BJ (cell line): Measurements from ENCODE around the gene TLE7. TPM values are rescaled to one million over a fixed set of nuclear protein-coding genes. Genes with fewer than 3 reads are reported as not detected.

ENCODE experiments used
- CTCF ChIA-PET: fragments of 350-600 bp; formaldehyde crosslinking; extraction: SDS; loops from one replicate; lab custom pipeline; 2021; ENCODE audit warnings: antibody characterized with exemption, inconsistent platforms; lab: Yijun Ruan, JAX
- POLR2A ChIA-PET: fragments of 300-600 bp; sonication (Branson Sonifier 250); formaldehyde crosslinking; extraction: SDS; loops from one replicate; lab custom pipeline; 2021; ENCODE audit warnings: antibody characterized with exemption; lab: Charles Lee
- DNase-seq: peaks from one replicate; pipeline ENCODE4 v3.0.0-alpha.2; 2011; ENCODE audit warnings: low read depth
- H3K27me3 ChIP-seq: 2 replicates; pipeline ENCODE4 v1.6.0; 2011; ENCODE audit warnings: low read length; ENCODE audit not compliant: control insufficient read depth, insufficient read depth
- H3K36me3 ChIP-seq: 2 replicates; pipeline ENCODE4 v1.5.1; 2011; ENCODE audit warnings: low read length; ENCODE audit not compliant: control insufficient read depth, insufficient read depth
- H3K4me3 ChIP-seq: 2 replicates; pipeline ENCODE4 v1.5.1; 2011; ENCODE audit warnings: low read depth, mild to moderate bottlenecking, control low read depth, low read length
- polyA plus RNA-seq: library from polyadenylated mRNA; depleted of rRNA; stranded (reverse); fragments of >200 nt; gene quantifications from 2 replicates; pipeline ENCODE4 v1.2.3, GENCODE V29; 2011
- TF ChIP-seq, protein P1 (sequence below): IDR thresholded peaks from 2 replicates; pipeline ENCODE4 v1.5.1; 2011; ENCODE audit warnings: low read depth, mild to moderate bottlenecking, control low read depth, inconsistent platforms, low read length, moderate library complexity; ENCODE audit not compliant: insufficient read depth

Gene TLE7
- polyA plus RNA-seq, 1 experiment: not detected

DNA sequence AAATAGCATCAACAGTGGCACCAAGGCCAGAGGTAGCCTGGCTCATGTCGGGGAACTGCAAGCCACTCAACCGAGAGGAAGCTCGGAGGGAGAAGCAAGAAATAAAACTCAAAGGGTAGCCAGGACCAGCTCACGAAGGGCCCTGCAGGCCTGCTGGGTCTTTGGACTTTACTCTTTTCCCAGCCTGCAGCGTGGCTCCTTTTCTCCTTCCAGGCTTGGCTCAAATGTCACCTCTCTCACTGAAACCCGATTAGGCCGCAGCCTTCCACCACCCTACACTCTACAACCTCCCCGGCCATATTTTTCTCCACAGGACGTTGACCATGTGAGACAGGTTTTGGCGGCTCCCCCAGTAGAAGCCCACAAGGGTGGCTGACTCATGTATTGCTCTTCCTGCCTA lies 45.3 kb downstream of the TLE7 start:
- Histone ChIP-seq H3K36me3 (no peaks in the 10 kb centered on the region; the same call in 1 of the 2 replicates), H3K4me3 (no peak overlapping the region), H3K27me3 (no peaks in the 10 kb centered on the region)
- POLR2A ChIA-PET: no interaction called here
- no peak for DNase-seq
- TF ChIP-seq, protein P1, sequence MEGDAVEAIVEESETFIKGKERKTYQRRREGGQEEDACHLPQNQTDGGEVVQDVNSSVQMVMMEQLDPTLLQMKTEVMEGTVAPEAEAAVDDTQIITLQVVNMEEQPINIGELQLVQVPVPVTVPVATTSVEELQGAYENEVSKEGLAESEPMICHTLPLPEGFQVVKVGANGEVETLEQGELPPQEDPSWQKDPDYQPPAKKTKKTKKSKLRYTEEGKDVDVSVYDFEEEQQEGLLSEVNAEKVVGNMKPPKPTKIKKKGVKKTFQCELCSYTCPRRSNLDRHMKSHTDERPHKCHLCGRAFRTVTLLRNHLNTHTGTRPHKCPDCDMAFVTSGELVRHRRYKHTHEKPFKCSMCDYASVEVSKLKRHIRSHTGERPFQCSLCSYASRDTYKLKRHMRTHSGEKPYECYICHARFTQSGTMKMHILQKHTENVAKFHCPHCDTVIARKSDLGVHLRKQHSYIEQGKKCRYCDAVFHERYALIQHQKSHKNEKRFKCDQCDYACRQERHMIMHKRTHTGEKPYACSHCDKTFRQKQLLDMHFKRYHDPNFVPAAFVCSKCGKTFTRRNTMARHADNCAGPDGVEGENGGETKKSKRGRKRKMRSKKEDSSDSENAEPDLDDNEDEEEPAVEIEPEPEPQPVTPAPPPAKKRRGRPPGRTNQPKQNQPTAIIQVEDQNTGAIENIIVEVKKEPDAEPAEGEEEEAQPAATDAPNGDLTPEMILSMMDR: no peak
- CTCF ChIA-PET: no interaction called here

- H3K27me3 ChIP-seq: no peaks in the 10 kb centered on the region; the same call in 1 of the 2 replicates
- no peaks in the 10 kb centered on the region; the same call in 1 of the 2 replicates for H3K36me3 ChIP-seq
- POLR2A ChIA-PET: no interaction called here
- DNase-seq: no peak
- no peak overlapping the region for H3K4me3 ChIP-seq
- TF ChIP-seq, protein P1: no peak
- CTCF ChIA-PET: no interaction called here
Observed at GRCh38 chr16:71389330-71389729, 52.5 kb downstream of the TLE7 start.

GRCh38 chr16:71387045-71387871 lies 54.6 kb downstream of the TLE7 start:
- TF ChIP-seq, protein P1: no peak
- no peaks in the 10 kb centered on the region for H3K36me3 ChIP-seq
- H3K27me3 ChIP-seq: no peaks in the 10 kb centered on the region; the same call in 1 of the 2 replicates
- DNase-seq: no peak
- no peak overlapping the region for H3K4me3 ChIP-seq
- CTCF ChIA-PET: no interaction called here
- POLR2A ChIA-PET: no interaction called here

- Histone ChIP-seq H3K36me3 (no peaks in the 10 kb centered on the region), H3K4me3 (no peak overlapping the region), H3K27me3 (no peaks in the 10 kb centered on the region; the same call in 1 of the 2 replicates)
- POLR2A ChIA-PET: no interaction called here
- TF ChIP-seq, protein P1: no peak
- CTCF ChIA-PET: interaction anchor here (0.5 to 1.4 kb wide), 4 partner anchors 10 to 110 kb away, joined by 3 read pairs; no protein-coding TSS in a partner anchor
- no peak for DNase-seq
Observed at GRCh38 chr16:71384073-71384724, 57.7 kb downstream of the TLE7 start.
